Measurements from ENCODE around the gene C1orf146.
"Not testable (repeated sequence)": the region's sequence is repeated elsewhere in the genome, so short reads cannot be mapped to it uniquely, and the experiment has no call there.

The C1orf146 gene

DNA sequence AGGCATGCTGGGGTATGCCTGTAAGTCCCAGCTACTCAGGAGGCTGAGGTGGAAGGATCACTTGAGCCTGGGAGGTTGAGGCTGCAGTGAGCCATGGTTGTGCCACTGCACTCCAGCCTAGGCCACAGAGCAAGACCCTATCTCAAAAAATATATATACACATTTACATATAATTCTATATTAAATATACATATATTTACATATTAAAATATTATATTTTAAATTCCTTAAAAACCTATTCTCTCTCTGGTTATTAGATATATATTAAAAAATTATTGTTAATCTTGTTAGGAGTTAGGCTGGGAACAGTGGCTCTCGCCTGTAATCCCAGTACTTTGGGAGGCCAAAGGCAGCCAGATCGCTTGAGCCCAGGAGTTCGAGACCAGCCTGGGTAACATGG lies 58.4 kb downstream of the C1orf146 start:
- DNase-seq, result no peak

DNA sequence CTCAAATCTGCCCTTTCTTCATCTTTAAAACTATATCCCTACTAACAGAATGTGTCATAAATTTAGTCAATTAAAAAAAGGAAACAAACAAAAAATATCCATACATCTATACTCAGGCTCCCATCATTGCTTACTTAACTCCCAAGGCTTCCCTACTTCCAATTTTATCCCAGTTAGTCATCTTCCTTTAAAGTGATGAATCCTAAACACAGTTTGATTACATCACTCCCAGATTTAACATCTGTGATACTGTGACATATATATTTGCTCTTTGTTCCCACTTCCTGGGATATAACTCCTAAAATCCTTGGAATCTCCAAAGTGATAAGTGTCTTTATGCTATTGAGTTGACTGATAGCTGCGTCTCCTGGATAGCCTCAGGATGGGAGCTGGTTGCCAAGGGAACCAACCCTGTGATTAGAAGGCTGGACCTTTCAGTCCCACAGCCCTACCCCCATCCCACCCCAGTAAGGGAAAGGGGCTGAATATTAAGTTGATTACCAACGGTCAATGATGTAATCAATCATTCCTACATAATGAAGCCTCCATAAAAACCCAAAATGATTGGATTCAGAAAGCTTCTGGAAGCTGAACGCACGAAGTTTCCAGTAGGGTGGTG lies 59.5 kb downstream of the C1orf146 start:
- no peak for DNase-seq

DNA sequence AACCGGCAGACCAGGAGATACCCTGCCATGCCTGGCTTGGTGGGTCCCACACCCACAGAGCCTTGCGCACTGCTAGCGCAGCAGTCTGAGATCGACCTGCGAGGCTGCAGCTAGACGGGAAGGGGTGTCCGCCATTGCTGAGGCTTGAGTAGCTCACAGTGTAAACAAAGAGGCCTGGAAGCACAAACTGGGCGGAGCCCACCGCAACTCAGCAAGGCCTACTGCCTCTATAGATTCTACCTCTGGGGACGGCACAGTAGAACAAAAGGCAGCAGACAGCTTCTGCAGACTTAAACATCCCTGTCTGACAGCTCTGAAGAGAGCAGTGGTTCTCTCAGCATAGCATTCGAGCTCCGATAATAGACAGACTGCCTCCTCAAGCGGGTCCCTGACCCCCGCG lies 62.1 kb downstream of the C1orf146 start:
- DNase-seq, result not testable (repeated sequence)

DNA sequence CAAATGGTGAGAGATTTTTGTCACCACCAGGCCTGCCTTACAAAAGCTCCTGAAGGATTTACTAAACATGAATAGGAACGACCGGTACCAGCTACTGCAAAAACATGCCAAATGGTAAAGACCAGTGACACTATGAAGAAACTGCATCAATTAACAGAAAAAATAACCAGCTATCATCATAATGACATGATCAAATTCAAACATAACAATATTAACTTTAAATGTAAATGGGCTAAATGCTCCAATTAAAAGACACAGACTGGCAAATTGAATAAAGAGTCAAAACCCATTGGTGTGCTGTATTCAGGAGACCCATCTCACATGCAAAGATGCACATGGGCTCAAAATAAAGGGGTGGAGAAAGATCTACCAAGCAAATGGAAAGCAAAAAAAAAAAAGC lies 63.7 kb downstream of the C1orf146 start:
- not testable (repeated sequence) for DNase-seq

DNA sequence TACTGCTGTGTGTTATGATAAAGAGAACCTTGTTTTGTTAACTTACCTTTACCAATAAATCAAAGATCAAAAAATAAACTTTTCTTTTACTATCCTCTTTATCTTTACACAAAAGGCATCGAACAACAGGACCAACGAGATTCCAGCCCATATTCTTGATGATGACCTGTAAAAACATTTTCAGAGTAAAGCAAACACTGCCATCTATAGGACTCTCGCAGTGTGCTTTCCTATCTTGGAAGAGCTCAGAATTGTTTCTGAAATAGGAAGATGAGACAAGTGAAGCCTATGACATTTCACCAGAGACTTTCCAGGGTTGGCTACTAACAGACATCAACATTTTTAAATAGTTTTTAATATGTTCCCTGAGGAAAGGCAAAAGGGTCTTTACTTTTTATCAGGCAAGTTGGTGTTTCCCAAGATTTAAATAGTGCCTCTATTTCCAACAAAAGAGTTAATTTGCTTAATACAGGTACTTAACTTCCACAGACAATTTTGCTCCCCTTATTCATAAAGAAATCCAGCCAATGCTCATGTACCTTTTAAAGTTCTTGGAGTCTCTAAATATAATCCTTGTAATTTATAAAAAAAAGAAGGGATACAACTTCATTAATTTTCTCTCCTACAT lies 73.8 kb downstream of the C1orf146 start:
- no peak for DNase-seq
